HepG2 (cell line): Measurements from ENCODE around the gene ARMH1. TPM values are rescaled to one million over a fixed set of nuclear protein-coding genes. Genes with fewer than 3 reads are reported as not detected.
A peak's percentile ranks its signal among the peaks of the same experiment; 100 is the strongest.

Source experiments
- ASH2L ChIP-seq: fragments of 300-600, 200-600 bp; sonication (generic); IDR thresholded peaks from 2 replicates; pipeline ENCODE4 v1.7.0; 2017; ENCODE audit warnings: low read depth, mild to moderate bottlenecking, moderate library complexity, mixed read lengths, low read length; ENCODE audit not compliant: insufficient read length
- IKZF1 ChIP-seq: fragments of 450-650 bp; IDR thresholded peaks from 2 replicates; pipeline ENCODE4 v1.7.1; 2016
- KDM1A ChIP-seq: IDR thresholded peaks from 2 replicates; pipeline ENCODE4 v1.6.1; 2016; ENCODE audit warnings: missing compliant biosample characterization
- KIAA2018 ChIP-seq: sonication (generic); formaldehyde crosslinking; IDR thresholded peaks from 2 replicates; pipeline ENCODE4 v1.5.0; 2020; ENCODE audit warnings: mild to moderate bottlenecking, missing genetic modification reagents, borderline replicate concordance
- PLRG1 ChIP-seq: fragments of 450-650 bp; conservative IDR thresholded peaks from 2 replicates; pipeline ENCODE4 v1.6.1; 2016
- POLR2A ChIP-seq, 2 experiments: IDR thresholded peaks; 2 replicates each; pipeline ENCODE4 v1.6.1; 2011; ENCODE audit warnings: low read depth in 2 of 2, low read length in 2 of 2, mild to moderate bottlenecking in 1 of 2, moderate library complexity in 1 of 2; ENCODE audit not compliant: insufficient read depth in 1 of 2
- ZNF251 ChIP-seq: sonication (generic); formaldehyde crosslinking; IDR thresholded peaks from 2 replicates; pipeline ENCODE4 v1.9.0; 2021; ENCODE audit warnings: mild to moderate bottlenecking, missing genetic modification reagents
- ZNF44 ChIP-seq: sonication (generic); formaldehyde crosslinking; IDR thresholded peaks from 2 replicates; pipeline ENCODE4 v1.5.1; 2020; ENCODE audit warnings: mild to moderate bottlenecking, missing genetic modification reagents
- ZNF646 ChIP-seq: sonication (generic); formaldehyde crosslinking; IDR thresholded peaks from 2 replicates; pipeline ENCODE4 v1.9.0; 2021; ENCODE audit warnings: mild to moderate bottlenecking, missing genetic modification reagents
- ZNF674 ChIP-seq: sonication (generic); formaldehyde crosslinking; IDR thresholded peaks from 2 replicates; pipeline ENCODE4 v1.5.0; 2020; ENCODE audit warnings: low read depth, mild to moderate bottlenecking, missing genetic modification reagents
- polyA plus RNA-seq, 8 experiments: library from polyadenylated mRNA; depleted of rRNA in 3 of 8; stranded (reverse) in 7 of 8; unstranded in 1 of 8; fragments of >200 nt; fragmentation: Illumina TruSeq in 4 of 8; extraction: Trizol in 4 of 8; gene quantifications; 2 replicates each; pipeline versions ENCODE4 v1.2.1 to v1.2.3, GENCODE V29; 2011 to 2016; ENCODE audit warnings: low read depth in 4 of 8, missing spikeins in 1 of 8, mixed read lengths in 1 of 8; ENCODE audit not compliant: insufficient read depth in 1 of 8
- total RNA-seq, 5 experiments: library from RNA; depleted of rRNA; stranded (reverse); fragments of >200 nt; fragmentation: Illumina TruSeq; extraction: Trizol; gene quantifications; 2 replicates each; pipeline ENCODE4 v1.2.3, GENCODE V29; 2016; ENCODE audit warnings: low read depth in 1 of 5
- TF ChIP-seq, protein P1 (sequence below): sonication (generic); formaldehyde crosslinking; conservative IDR thresholded peaks from 2 replicates; pipeline ENCODE4 v1.4.0; 2020; ENCODE audit warnings: missing genetic modification reagents

Gene ARMH1
- total and polyA plus RNA-seq, 2 of the 13 experiments (the other 11 are each of a cell fraction or from before 2014, with no cell fraction given) = 0.69 TPM; not detected in 1

DNA sequence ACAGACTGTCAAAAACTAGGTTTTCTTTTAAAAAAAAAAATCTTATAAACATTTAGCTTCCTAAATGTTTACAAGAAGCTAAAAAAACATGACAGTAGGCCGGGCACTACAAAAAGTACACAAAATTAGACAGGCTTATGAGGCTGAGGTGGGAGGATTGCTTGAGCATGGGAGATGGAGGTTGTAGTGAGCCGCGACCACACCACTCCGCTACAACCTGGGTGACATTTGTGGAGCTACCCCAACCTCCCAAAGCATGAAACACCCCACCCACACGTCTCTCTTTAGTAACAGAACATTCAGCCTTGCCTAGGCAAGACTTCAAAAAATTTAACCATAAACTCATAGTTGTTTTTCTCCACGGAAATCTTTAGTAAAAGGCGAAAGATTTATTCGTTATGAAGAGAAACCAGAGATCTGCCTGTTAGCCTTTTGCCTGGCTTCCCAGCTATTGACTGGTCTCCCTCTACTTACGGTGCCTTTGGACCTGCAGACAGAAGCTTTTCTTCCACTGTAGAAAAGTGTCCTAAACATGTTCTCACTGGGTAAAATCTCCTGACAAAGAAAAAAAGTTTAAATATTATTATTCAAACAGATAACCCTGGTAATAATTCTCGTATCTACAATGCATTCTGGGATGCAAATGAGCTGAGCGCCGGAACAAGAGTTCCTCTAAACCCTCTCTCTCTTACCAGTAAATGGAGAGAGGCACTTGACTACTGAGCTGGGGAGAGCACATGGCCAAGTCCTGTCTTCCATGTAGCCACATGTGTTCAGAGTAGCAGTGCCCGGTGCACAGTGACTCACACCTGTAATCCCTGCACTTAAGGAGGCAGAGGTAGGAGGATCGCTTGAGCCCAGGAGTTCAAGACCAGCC lies 47.2 kb downstream of the ARMH1 start (continued):
- no peak for TF ChIP-seq ZNF646 (CRISPR knock-in tag)
- TF ChIP-seq ASH2L = peak; percentile 37
- TF ChIP-seq, protein P1, sequence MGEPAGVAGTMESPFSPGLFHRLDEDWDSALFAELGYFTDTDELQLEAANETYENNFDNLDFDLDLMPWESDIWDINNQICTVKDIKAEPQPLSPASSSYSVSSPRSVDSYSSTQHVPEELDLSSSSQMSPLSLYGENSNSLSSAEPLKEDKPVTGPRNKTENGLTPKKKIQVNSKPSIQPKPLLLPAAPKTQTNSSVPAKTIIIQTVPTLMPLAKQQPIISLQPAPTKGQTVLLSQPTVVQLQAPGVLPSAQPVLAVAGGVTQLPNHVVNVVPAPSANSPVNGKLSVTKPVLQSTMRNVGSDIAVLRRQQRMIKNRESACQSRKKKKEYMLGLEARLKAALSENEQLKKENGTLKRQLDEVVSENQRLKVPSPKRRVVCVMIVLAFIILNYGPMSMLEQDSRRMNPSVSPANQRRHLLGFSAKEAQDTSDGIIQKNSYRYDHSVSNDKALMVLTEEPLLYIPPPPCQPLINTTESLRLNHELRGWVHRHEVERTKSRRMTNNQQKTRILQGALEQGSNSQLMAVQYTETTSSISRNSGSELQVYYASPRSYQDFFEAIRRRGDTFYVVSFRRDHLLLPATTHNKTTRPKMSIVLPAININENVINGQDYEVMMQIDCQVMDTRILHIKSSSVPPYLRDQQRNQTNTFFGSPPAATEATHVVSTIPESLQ (CRISPR knock-in tag) = peak; percentile 87
- TF ChIP-seq ZNF251 (CRISPR knock-in tag) = no peak; the same call in 1 of the 2 replicates
- no peak for TF ChIP-seq KDM1A (CRISPR knock-in tag)
- TF ChIP-seq IKZF1 = no peak
- no peak for TF ChIP-seq ZNF44
- TF ChIP-seq PLRG1 = no peak
- TF ChIP-seq KIAA2018 (CRISPR knock-in tag) = no peak
- TF ChIP-seq ZNF674 (CRISPR knock-in tag) = no peak
- peak; percentile 100 for TF ChIP-seq POLR2A (IDR thresholded peaks at IDR 0.05; ENCODE audit: insufficient read depth in 1 of 2, low read depth in 2 of 2, low read length in 2 of 2)
